ENCODE results near the gene GSK3B.

GSK3B gene

DNA sequence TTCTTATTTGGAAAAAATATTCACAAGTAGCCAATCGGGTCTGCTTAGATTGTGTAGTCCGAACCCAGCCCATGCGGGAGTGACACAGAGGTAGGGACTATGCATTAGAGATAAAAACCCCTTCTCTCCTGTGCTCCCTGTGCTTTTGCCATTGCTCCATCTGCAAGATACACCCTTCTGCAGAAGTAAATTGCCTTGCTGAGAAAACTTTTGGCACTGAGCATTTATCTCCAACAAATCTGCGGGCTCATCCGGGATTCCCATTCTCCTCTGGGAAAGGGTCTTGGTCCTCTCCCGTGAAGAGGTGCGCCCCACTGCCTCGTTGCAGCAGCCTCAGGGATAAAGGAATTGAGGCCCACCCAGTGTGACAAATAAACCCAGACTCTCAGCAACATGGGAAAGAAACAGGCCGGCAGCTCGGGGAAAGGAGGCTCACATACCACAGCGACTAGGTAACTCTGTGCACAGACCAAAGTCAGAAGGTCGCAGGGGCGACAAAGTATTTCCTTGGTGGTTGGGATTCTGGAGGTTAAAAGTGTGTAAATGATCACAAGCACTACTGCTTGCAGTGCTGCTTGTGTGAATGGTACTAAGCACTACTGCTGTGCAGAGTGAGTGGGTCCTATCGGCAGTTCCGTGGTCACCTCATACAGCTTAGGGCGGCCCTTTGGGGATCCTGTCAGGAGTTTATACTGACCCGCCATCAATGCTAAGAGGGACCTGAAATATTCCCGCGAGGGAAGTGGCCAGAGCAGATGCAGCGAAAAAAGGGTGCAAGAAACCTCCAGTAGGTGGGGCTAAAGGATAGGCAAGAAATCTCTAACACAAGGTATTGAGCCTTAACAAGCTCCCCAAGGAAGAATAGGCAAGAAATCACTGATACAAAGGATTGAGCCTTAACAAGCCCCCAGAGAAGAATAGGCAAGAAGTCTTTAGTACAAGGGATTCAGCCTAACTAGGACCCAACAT lies 54.3 kb downstream of the GSK3B start:
- H3K4me3 ChIP-seq (ENCODE audit: low read length) = no peak overlapping the region
- TF ChIP-seq, protein P1, sequence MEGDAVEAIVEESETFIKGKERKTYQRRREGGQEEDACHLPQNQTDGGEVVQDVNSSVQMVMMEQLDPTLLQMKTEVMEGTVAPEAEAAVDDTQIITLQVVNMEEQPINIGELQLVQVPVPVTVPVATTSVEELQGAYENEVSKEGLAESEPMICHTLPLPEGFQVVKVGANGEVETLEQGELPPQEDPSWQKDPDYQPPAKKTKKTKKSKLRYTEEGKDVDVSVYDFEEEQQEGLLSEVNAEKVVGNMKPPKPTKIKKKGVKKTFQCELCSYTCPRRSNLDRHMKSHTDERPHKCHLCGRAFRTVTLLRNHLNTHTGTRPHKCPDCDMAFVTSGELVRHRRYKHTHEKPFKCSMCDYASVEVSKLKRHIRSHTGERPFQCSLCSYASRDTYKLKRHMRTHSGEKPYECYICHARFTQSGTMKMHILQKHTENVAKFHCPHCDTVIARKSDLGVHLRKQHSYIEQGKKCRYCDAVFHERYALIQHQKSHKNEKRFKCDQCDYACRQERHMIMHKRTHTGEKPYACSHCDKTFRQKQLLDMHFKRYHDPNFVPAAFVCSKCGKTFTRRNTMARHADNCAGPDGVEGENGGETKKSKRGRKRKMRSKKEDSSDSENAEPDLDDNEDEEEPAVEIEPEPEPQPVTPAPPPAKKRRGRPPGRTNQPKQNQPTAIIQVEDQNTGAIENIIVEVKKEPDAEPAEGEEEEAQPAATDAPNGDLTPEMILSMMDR (IDR thresholded peaks at IDR 0.05; ENCODE audit: insufficient read depth, low read depth, low read length, missing control alignments) = no peak
- DNase-seq (ENCODE audit: low read depth) = no peak

DNA sequence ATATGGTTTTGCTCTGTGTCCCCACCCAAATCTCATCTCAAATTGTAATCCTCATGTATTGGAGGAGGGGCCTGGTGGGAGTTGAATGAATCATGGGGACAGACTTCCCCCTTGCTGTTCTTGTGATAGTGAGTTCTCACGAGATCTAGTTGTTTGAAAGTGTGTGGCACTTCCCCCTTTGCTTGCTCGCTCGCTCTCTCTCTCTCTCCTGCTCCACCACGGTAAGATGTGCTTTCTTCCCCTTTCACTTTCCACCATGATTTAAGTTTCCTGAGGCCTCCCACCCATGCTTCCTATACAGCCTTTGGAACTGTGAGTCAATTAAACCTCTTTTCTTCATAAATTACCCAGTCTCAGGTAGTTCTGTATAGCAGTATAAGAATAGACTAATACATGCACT lies 60.7 kb downstream of the GSK3B start:
- H3K4me3 ChIP-seq (ENCODE audit: low read length) = no peak overlapping the region
- TF ChIP-seq, protein P1 (IDR thresholded peaks at IDR 0.05; ENCODE audit: insufficient read depth, low read depth, low read length, missing control alignments) = no peak
- DNase-seq (ENCODE audit: low read depth) = no peak

DNA sequence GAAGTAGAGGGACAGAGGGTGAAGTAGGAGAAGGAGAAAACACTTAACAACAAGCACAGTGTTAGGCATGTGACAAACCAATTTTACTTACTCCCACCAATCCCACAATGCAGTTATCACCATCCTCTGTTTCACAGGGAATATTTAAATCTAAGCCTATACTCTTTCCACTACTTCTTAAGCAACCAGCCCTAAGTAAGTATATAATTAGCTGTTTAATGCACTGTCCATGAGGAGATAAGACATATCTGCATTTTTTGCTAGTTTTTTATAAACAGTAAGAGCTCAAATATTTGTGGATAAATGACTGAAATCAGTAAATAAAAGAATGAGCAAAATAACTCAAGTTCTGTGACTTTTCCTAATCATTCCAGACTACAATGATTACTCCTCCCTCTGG lies 62.7 kb downstream of the GSK3B start:
- TF ChIP-seq, protein P1 (IDR thresholded peaks at IDR 0.05; ENCODE audit: insufficient read depth, low read depth, low read length, missing control alignments) = no peak
- no peak for DNase-seq (ENCODE audit: low read depth)
- no peak overlapping the region for H3K4me3 ChIP-seq (ENCODE audit: low read length)

DNA sequence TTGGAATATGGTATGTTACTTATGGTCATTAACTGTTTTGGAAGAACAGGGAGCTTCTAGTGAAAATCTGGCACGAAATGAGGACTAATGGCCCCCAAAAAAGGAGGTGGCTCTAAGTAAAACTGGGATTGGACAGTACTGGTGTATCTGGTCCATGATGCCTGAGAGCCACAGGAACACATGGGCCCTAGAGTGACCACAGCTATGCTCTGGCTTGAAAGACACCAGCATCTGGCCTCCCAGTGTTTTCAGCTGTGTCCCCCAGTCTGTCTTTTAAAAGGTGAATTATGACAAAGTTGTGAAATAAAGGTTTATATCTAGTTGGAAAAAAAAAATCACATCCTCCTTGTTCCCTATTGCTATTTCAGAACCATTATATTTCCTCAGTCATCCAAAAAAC lies 64.5 kb downstream of the GSK3B start:
- no peak for DNase-seq (ENCODE audit: low read depth)
- H3K4me3 ChIP-seq (ENCODE audit: low read length) = no peak overlapping the region
- TF ChIP-seq, protein P1 (IDR thresholded peaks at IDR 0.05; ENCODE audit: insufficient read depth, low read depth, low read length, missing control alignments) = no peak

DNA sequence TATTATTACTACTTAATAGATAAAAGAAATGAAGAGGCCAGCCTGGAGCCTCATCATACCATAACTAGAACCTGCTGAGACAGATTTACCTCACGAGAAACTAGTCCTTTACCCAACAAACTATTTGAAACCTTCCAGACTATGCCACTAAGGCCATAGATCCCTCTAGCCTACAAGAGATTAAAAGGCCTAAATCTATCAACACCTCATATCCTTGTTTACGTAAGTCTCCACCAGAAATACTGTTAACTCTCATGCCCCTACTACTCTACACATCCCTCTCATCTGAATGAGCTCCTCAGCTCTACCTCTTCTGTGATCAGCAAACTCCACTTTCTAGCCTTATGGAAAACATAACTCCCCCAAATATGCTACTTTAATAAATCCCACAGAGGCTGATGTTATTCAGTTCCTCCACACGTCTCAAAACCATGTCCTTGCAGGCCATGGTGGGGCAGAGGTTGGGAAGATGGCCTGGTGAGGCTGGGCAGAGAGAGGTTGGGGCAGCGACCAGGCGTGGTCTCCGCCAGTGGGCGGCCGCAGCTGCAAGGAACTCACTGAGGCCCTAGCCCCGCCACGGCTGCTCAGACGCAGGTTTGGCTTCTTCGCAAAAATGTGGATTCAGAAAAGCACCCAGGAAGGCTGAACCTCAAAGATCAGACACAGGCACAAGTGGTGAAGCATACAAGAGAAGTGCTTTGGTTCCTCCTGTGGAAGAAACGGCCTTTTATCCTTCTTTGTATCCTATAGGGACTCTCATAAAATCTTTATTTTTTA lies 65.8 kb downstream of the GSK3B start:
- peak; percentile 15 for DNase-seq (ENCODE audit: low read depth)
- H3K4me3 ChIP-seq (ENCODE audit: low read length) = no peak overlapping the region
- TF ChIP-seq, protein P1 (IDR thresholded peaks at IDR 0.05; ENCODE audit: insufficient read depth, low read depth, low read length, missing control alignments) = no peak

DNA sequence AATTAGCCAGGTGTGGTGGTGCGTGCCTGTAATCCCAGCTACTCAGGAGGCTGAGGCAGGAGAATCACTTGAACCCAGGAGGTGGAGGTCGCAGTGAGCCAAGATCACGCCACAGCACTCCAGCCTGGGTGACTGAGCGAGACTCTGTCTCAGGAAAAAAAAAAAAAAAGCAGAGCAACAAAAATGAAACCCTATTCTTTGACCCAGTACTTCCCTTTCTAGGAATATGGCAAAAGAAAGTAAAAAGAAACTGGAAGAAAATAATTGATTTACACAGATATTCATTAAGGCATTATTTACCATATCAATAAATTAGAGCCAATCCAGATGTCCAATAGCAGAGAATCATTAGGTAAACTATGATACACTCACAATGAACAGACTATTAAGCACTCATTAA lies 67.0 kb downstream of the GSK3B start:
- no peak overlapping the region for H3K4me3 ChIP-seq (ENCODE audit: low read length)
- DNase-seq (ENCODE audit: low read depth) = no peak
- TF ChIP-seq, protein P1 (IDR thresholded peaks at IDR 0.05; ENCODE audit: insufficient read depth, low read depth, low read length, missing control alignments) = no peak
